OCI-LY7 (cell line): ENCODE measurements around the gene S1PR2. TPM values are rescaled to one million over a fixed set of nuclear protein-coding genes. Genes with fewer than 3 reads are reported as not detected.
A peak's percentile ranks its signal among the peaks of the same experiment; 100 is the strongest.

Experiments
- BruUV-seq: library from RNA; stranded (reverse); fragments of 400-500 nt; replicated peaks from 2 replicates; lab custom pipeline; 2021; lab: Mats Ljungman, UMichigan
- CTCF ChIA-PET: fragments of 300-600 bp; sonication (Branson Sonifier 250); formaldehyde crosslinking; loops from one replicate; lab custom pipeline; 2022; ENCODE audit warnings: antibody characterized with exemption; ENCODE audit not compliant: unreplicated experiment; lab: Charles Lee
- POLR2A ChIA-PET: fragments of 300-600 bp; sonication (Branson Sonifier 250); formaldehyde crosslinking; loops from one replicate; lab custom pipeline; 2022; ENCODE audit warnings: antibody characterized with exemption; lab: Charles Lee
- DNase-seq: peaks from one replicate; pipeline ENCODE4 v3.0.0-alpha.2; 2015; ENCODE audit warnings: low spot score
- H2AFZ ChIP-seq: fragments of 200-600 bp; sonication (generic), shearing (Covaris generic); 2 replicates; pipeline ENCODE4 v1.6.1; 2014; ENCODE audit warnings: mild to moderate bottlenecking, antibody characterized with exemption, low read length, moderate library complexity
- H3K27ac ChIP-seq: fragments of 200-600 bp; sonication (generic); 2 replicates; pipeline ENCODE4 v1.5.1; 2014; ENCODE audit warnings: mixed run types, low read depth, mild to moderate bottlenecking, moderate library complexity, low read length, inconsistent platforms; ENCODE audit not compliant: poor library complexity, severe bottlenecking
- H3K36me3 ChIP-seq: fragments of 200-600 bp; sonication (generic); 2 replicates; pipeline ENCODE4 v1.6.1; 2014; ENCODE audit warnings: mild to moderate bottlenecking, antibody characterized with exemption, low read length, moderate library complexity, mixed read lengths; ENCODE audit not compliant: insufficient read depth
- H3K4me1 ChIP-seq: fragments of 200-600 bp; sonication (generic); 2 replicates; pipeline ENCODE4 v1.5.1; 2014; ENCODE audit warnings: mild to moderate bottlenecking, low read length; ENCODE audit not compliant: insufficient read depth, poor library complexity, severe bottlenecking
- H3K4me2 ChIP-seq: fragments of 200-600 bp; sonication (generic); 2 replicates; pipeline ENCODE4 v1.6.1; 2014; ENCODE audit warnings: mild to moderate bottlenecking, low read length
- H3K4me3 ChIP-seq: fragments of 200-600 bp; sonication (generic); 2 replicates; pipeline ENCODE4 v1.5.1; 2014; ENCODE audit warnings: mild to moderate bottlenecking, low read depth, low read length; ENCODE audit not compliant: poor library complexity, severe bottlenecking
- H3K79me2 ChIP-seq: fragments of 200-600 bp; sonication (generic); 2 replicates; pipeline ENCODE4 v1.6.1; 2016; ENCODE audit warnings: low read depth, mild to moderate bottlenecking, low read length, moderate library complexity, mixed read lengths; ENCODE audit not compliant: insufficient read depth
- H3K9me2 ChIP-seq: fragments of 200-600 bp; sonication (generic); 2 replicates; pipeline ENCODE4 v1.6.1; 2016; ENCODE audit warnings: mild to moderate bottlenecking, low read length, mixed read lengths; ENCODE audit not compliant: insufficient read depth
- H3K9me3 ChIP-seq: fragments of 200-600 bp; sonication (generic); 2 replicates; pipeline ENCODE4 v1.6.1; 2014; ENCODE audit warnings: mild to moderate bottlenecking, mixed run types, low read length, mixed read lengths
- H4K20me1 ChIP-seq: fragments of 200-600 bp; sonication (generic); 2 replicates; pipeline ENCODE4 v1.6.1; 2014; ENCODE audit warnings: mild to moderate bottlenecking, antibody characterized with exemption, low read length, moderate library complexity, mixed read lengths; ENCODE audit not compliant: insufficient read depth
- CTCF ChIP-seq: fragments of 200-600 bp; sonication (generic); conservative IDR thresholded peaks from 2 replicates; pipeline ENCODE4 v1.5.1; 2014; ENCODE audit warnings: mild to moderate bottlenecking, antibody characterized with exemption, low read length, moderate library complexity, mixed read lengths
- EZH2phosphoT487 ChIP-seq: fragments of 200-600 bp; sonication (generic); IDR thresholded peaks from 2 replicates; pipeline ENCODE4 v1.6.1; 2018; ENCODE audit warnings: low read depth, borderline replicate concordance, mild to moderate bottlenecking, mixed run types, antibody characterized with exemption, low read length, moderate library complexity, mixed read lengths
- intact Hi-C: fragments of 100-400 bp; cut with micrococcal nuclease; formaldehyde crosslinking; loops from one replicate; pipeline ENCODE4 v1.10.0; 2022; ENCODE audit not compliant: unreplicated experiment
- total RNA-seq, 2 experiments: library from RNA; depleted of rRNA in 1 of 2; stranded (reverse); fragments of >200 nt in 1 of 2; shearing (Covaris generic) in 1 of 2; gene quantifications; 2 replicates each; pipeline ENCODE4 v1.2.3, GENCODE V29; 2014 to 2022

The S1PR2 gene
- total RNA-seq, 2 experiments from 2014 or later, result 27.8 to 64.5 TPM

- no peak for DNase-seq
- Histone ChIP-seq H3K79me2 (peaks cover 85% of the 10 kb centered on the region), H3K4me3 (peak overlapping the region; percentile 22), H2AFZ (no peak overlapping the region), H3K4me1 (peaks cover 100% of the 10 kb centered on the region), H3K36me3 (peaks cover 81% of the 10 kb centered on the region), H3K27ac (peak overlapping the region; percentile 93), H4K20me1 (no peaks in the 10 kb centered on the region), H3K4me2 (peak overlapping the region; percentile 59), H3K9me3 (no peaks in the 10 kb centered on the region), H3K9me2 (no peaks in the 10 kb centered on the region)
- intact Hi-C loops, result no loop called here
- no TSS peak for BruUV-seq
- POLR2A ChIA-PET, result interaction anchor here (0.7 to 0.9 kb wide), 2 partner anchors 15 to 18 kb away, joined by 3 read pairs; no protein-coding TSS in a partner anchor
- TF ChIP-seq CTCF, result no peak
- TF ChIP-seq EZH2phosphoT487, result no peak
- CTCF ChIA-PET, result no interaction called here
Measured at GRCh38 chr19:10223488-10224213, 7.5 kb downstream of the S1PR2 start.

DNA sequence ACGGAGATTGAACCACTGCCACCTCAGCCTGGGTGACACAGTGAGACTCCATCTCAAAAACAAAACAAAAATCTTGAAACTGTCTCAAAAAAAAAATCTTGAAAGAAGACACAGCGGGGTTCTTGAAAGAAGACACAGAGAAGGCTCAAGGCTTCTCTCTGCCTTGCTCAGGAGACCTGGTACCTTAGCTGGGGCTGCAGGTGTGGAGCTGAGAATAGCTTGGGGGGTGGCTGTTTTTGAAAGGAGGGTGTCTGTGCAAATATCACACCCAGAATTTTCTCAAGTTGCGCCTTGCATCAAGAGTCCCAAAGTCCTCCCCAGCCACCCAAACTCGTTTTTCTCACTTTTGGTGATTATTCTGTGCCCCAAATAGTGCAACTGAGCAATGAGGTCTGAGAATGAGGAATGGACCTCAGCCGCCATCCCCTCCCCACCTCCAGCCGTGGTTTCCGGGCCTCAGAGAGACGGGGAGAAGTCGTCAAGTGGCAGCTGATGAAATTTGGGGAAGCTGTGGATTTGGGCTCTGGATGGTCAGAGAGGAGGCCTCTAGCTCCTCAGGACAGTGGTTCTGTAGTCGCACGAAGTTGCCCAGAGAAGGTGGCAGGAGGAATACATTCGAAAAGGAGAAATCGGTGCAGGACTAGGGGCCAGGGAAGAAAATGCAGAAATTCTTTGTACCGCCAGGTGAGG lies 8.8 kb downstream of the S1PR2 start:
- DNase-seq, result peak; percentile 67
- Histone ChIP-seq H3K9me2 (no peaks in the 10 kb centered on the region), H2AFZ (no peak overlapping the region), H3K4me3 (peak overlapping the region; percentile 54), H3K36me3 (peaks cover 81% of the 10 kb centered on the region), H3K4me1 (peaks cover 89% of the 10 kb centered on the region), H4K20me1 (no peaks in the 10 kb centered on the region), H3K4me2 (peak overlapping the region; percentile 77), H3K79me2 (peaks cover 77% of the 10 kb centered on the region), H3K27ac (peak overlapping the region; percentile 93), H3K9me3 (no peaks in the 10 kb centered on the region)
- BruUV-seq, result no TSS peak
- TF ChIP-seq EZH2phosphoT487, result no peak
- TF ChIP-seq CTCF, result no peak
- ChIA-PET CTCF (no interaction called here), POLR2A (interaction anchor here (0.7 to 1.0 kb wide), 3 partner anchors 10 to 17 kb away, joined by 3 to 6 read pairs (median 3); partner anchors contain the start of gene S1PR2)
- intact Hi-C loops, result no loop called here
